HepG2 (cell line): Measurements from ENCODE around the gene DDX6.

Experiments
- PBX3 ChIP-seq: sonication (generic); formaldehyde crosslinking; IDR thresholded peaks from 2 replicates; pipeline ENCODE4 v1.8.1; 2023; ENCODE audit warnings: missing genetic modification reagents, inconsistent platforms, borderline replicate concordance
- ZNF839 ChIP-seq: sonication (generic); formaldehyde crosslinking; IDR thresholded peaks from 2 replicates; pipeline ENCODE4 v1.4.0; 2020; ENCODE audit warnings: missing genetic modification reagents, mild to moderate bottlenecking, borderline replicate concordance

- TF ChIP-seq PBX3 (CRISPR knock-in tag) (no peak), ZNF839 (CRISPR knock-in tag) (no peak)
These were observed 19.2 kb downstream of the DDX6 start for GRCh38 chr11:118771547-118772288.
